ENCODE measurements around the gene KLHDC7A.

- TF ChIP-seq EZH2 (IDR thresholded peaks at IDR 0.05; ENCODE audit: insufficient read depth, poor library complexity, severe bottlenecking), result no peak
- TF ChIP-seq EZH2phosphoT487 (IDR thresholded peaks at IDR 0.05; ENCODE audit: insufficient read depth, low read depth), result no peak
Measured at GRCh38 chr1:18527514-18527913, 46.8 kb downstream of the KLHDC7A start.

Measured in GM23248 (cell line).